Right lung (tissue), 5 donors: Measurements from ENCODE around the gene RNF8. TPM values are rescaled to one million over a fixed set of nuclear protein-coding genes. Genes with fewer than 3 reads are reported as not detected.
"Not testable (repeated sequence)": the region's sequence is repeated elsewhere in the genome, so short reads cannot be mapped to it uniquely, and the experiment has no call there.

ENCODE experiments used
- DNase-seq, 2 donors: peaks; one replicate each; pipeline ENCODE4 v3.0.0-alpha.2; 2013
- polyA plus RNA-seq, 5 donors: library from polyadenylated mRNA; unstranded; fragments of 120-200 nt; gene quantifications; one replicate each; pipeline versions ENCODE4 v1.2.1 to v1.2.3, GENCODE V29; 2013; ENCODE audit warnings: inconsistent platforms in 1 of 5, low replicate concordance in 1 of 5; ENCODE audit not compliant: insufficient read length in 5 of 5, insufficient read depth in 1 of 5

RNF8 gene
- polyA plus RNA-seq, 5 donors = 31.7 to 42.8 (median 33.5) TPM

- DNase-seq = not testable (repeated sequence)
Observed at GRCh38 chr6:37443216-37443542, 89.4 kb downstream of the RNF8 start.

Other genes with a start within 250 kb of the RNF8 start
- gene PIM1, start 183.8 kb upstream of the RNF8 start, polyA plus RNA-seq = 10 to 100 TPM; 13.9 to 22.2 (median 19.7) TPM
- 10 to 100 TPM; 11.8 to 14.2 (median 12.8) TPM for gene TBC1D22B, start 96.2 kb upstream of the RNF8 start, polyA plus RNA-seq
- 1 to 10 TPM; 2.1 to 2.8 (median 2.3) TPM for gene TMEM217, start 95.8 kb upstream of the RNF8 start, polyA plus RNA-seq
- 10 to 100 TPM; 43.9 to 53.7 (median 49.5) TPM for gene CMTR1, start 79.2 kb downstream of the RNF8 start, polyA plus RNA-seq
- gene CCDC167, start 145.9 kb downstream of the RNF8 start, polyA plus RNA-seq = 10 to 100 TPM; 22.4 to 29.2 (median 23.4) TPM